Measurements from ENCODE around the gene COL28A1.

GRCh38 chr7:7312323-7312722 is 223.3 kb downstream of the COL28A1 start:
- no peak for TF ChIP-seq CTCF (optimal IDR thresholded peaks at IDR 0.05 in 1 of 3, IDR thresholded peaks at IDR 0.05 in 1 of 3, conservative IDR thresholded peaks at IDR 0.05 in 1 of 3; ENCODE audit: extremely low read depth in 1 of 3, insufficient read depth in 2 of 3, low read length in 3 of 3)
- TF ChIP-seq EZH2 (IDR thresholded peaks at IDR 0.05; ENCODE audit: low read length): no peak
